ENCODE results near the gene COL21A1. TPM values are rescaled to one million over a fixed set of nuclear protein-coding genes. Genes with fewer than 3 reads are reported as not detected.
A peak's percentile ranks its signal among the peaks of the same experiment; 100 is the strongest.

The COL21A1 gene
- total and polyA plus RNA-seq, 2 donors (not counting 1 experiment from before 2014, with no cell fraction given): 6.9 to 28.2 TPM

GRCh38 chr6:56147766-56148165 is 99.6 kb downstream of the COL21A1 start:
- Histone ChIP-seq H3K4me2 (ENCODE audit: extremely low read depth, insufficient read depth, low read length) (no peak overlapping the region), H4K20me1 (ENCODE audit: control insufficient read depth, extremely low read depth, insufficient read depth, low read length) (no peaks in the 10 kb centered on the region), H3K79me2 (ENCODE audit: control insufficient read depth, insufficient read depth, low read length) (no peaks in the 10 kb centered on the region), H3K4me3 (replicated peaks in 1 of 4; ENCODE audit: control extremely low read depth in 1 of 4, insufficient read depth in 1 of 4, low read depth in 3 of 4, low read length in 4 of 4) (peak overlapping the region in 1 of 4 experiments; percentile 55), H3K9me3 (ENCODE audit: control insufficient read depth, insufficient read depth, low read depth, low read length) (no peaks in the 10 kb centered on the region), H3K4me1 (ENCODE audit: control insufficient read depth, extremely low read depth, insufficient read depth, low read length) (peaks cover 3% of the 10 kb centered on the region), H2AFZ (ENCODE audit: low read length) (no peak overlapping the region), H3K27me3 (ENCODE audit: control insufficient read depth, insufficient read depth, low read length) (no peaks in the 10 kb centered on the region), H3K36me3 (ENCODE audit: control insufficient read depth, insufficient read depth, low read length) (no peaks in the 10 kb centered on the region), H3K9ac (ENCODE audit: insufficient read depth, low read length) (no peak overlapping the region), H3K27ac (ENCODE audit: insufficient read depth, low read length) (no peak overlapping the region)
- DNase-seq (ENCODE audit: low read depth in 2 of 2): no peak
- TF ChIP-seq CTCF (conservative IDR thresholded peaks at IDR 0.05 in 1 of 2, IDR thresholded peaks at IDR 0.05 in 1 of 2; ENCODE audit: low read depth in 1 of 2, low read length in 2 of 2) (no peak), EZH2 (IDR thresholded peaks at IDR 0.05; ENCODE audit: low read length, missing control alignments) (no peak)

- no peaks in the 10 kb centered on the region for H3K9me3 ChIP-seq (ENCODE audit: control insufficient read depth, insufficient read depth, low read depth, low read length)
- no peak overlapping the region for H3K27ac ChIP-seq (ENCODE audit: insufficient read depth, low read length)
- TF ChIP-seq EZH2 (IDR thresholded peaks at IDR 0.05; ENCODE audit: low read length, missing control alignments) (no peak), CTCF (conservative IDR thresholded peaks at IDR 0.05 in 1 of 2, IDR thresholded peaks at IDR 0.05 in 1 of 2; ENCODE audit: low read depth in 1 of 2, low read length in 2 of 2) (no peak)
- H2AFZ ChIP-seq (ENCODE audit: low read length): no peak overlapping the region
- no peaks in the 10 kb centered on the region for H3K79me2 ChIP-seq (ENCODE audit: control insufficient read depth, insufficient read depth, low read length)
- H3K9ac ChIP-seq (ENCODE audit: insufficient read depth, low read length): no peak overlapping the region
- H3K27me3 ChIP-seq (ENCODE audit: control insufficient read depth, insufficient read depth, low read length): no peaks in the 10 kb centered on the region
- H3K4me2 ChIP-seq (ENCODE audit: extremely low read depth, insufficient read depth, low read length): no peak overlapping the region
- no peaks in the 10 kb centered on the region for H4K20me1 ChIP-seq (ENCODE audit: control insufficient read depth, extremely low read depth, insufficient read depth, low read length)
- DNase-seq (ENCODE audit: low read depth in 2 of 2): peak in 1 of 2 donors; percentile 19
- peak overlapping the region in 1 of 4 experiments; percentile 55 for H3K4me3 ChIP-seq (replicated peaks in 1 of 4; ENCODE audit: control extremely low read depth in 1 of 4, insufficient read depth in 1 of 4, low read depth in 3 of 4, low read length in 4 of 4)
- no peaks in the 10 kb centered on the region for H3K36me3 ChIP-seq (ENCODE audit: control insufficient read depth, insufficient read depth, low read length)
- peaks cover 3% of the 10 kb centered on the region for H3K4me1 ChIP-seq (ENCODE audit: control insufficient read depth, extremely low read depth, insufficient read depth, low read length)
These were observed 101.3 kb downstream of the COL21A1 start for GRCh38 chr6:56146086-56146485.

GRCh38 chr6:56145616-56146015 is 101.8 kb downstream of the COL21A1 start:
- Histone ChIP-seq H3K4me1 (ENCODE audit: control insufficient read depth, extremely low read depth, insufficient read depth, low read length) (peaks cover 3% of the 10 kb centered on the region), H3K36me3 (ENCODE audit: control insufficient read depth, insufficient read depth, low read length) (no peaks in the 10 kb centered on the region), H3K27me3 (ENCODE audit: control insufficient read depth, insufficient read depth, low read length) (no peaks in the 10 kb centered on the region), H3K9ac (ENCODE audit: insufficient read depth, low read length) (no peak overlapping the region), H3K9me3 (ENCODE audit: control insufficient read depth, insufficient read depth, low read depth, low read length) (no peaks in the 10 kb centered on the region), H4K20me1 (ENCODE audit: control insufficient read depth, extremely low read depth, insufficient read depth, low read length) (no peaks in the 10 kb centered on the region), H3K4me3 (replicated peaks in 1 of 4; ENCODE audit: control extremely low read depth in 1 of 4, insufficient read depth in 1 of 4, low read depth in 3 of 4, low read length in 4 of 4) (peak overlapping the region in 1 of 4 experiments; percentile 55), H3K79me2 (ENCODE audit: control insufficient read depth, insufficient read depth, low read length) (no peaks in the 10 kb centered on the region), H3K4me2 (ENCODE audit: extremely low read depth, insufficient read depth, low read length) (no peak overlapping the region), H2AFZ (ENCODE audit: low read length) (no peak overlapping the region), H3K27ac (ENCODE audit: insufficient read depth, low read length) (no peak overlapping the region)
- TF ChIP-seq CTCF (conservative IDR thresholded peaks at IDR 0.05 in 1 of 2, IDR thresholded peaks at IDR 0.05 in 1 of 2; ENCODE audit: low read depth in 1 of 2, low read length in 2 of 2) (no peak), EZH2 (IDR thresholded peaks at IDR 0.05; ENCODE audit: low read length, missing control alignments) (no peak)
- peak; percentile 6 to 33 for DNase-seq (ENCODE audit: low read depth in 2 of 2)

Measured in fibroblast of lung (primary cell).